Measurements from ENCODE around the gene TMBIM4. TPM values are rescaled to one million over a fixed set of nuclear protein-coding genes. Genes with fewer than 3 reads are reported as not detected.

TMBIM4 gene
- total and polyA plus RNA-seq, 2 experiments from 2014 or later = 59.6 to 63.6 TPM

GRCh38 chr12:66152732-66153131 lies 17.1 kb downstream of the TMBIM4 start:
- no peaks in the 10 kb centered on the region for H3K27me3 ChIP-seq (ENCODE audit: insufficient read depth)
- H3K4me1 Mint-ChIP-seq = no peaks in the 10 kb centered on the region
- H3K79me2 ChIP-seq (replicated peaks; ENCODE audit: insufficient read depth) = no peaks in the 10 kb centered on the region
- no peak overlapping the region for H3K4me3 ChIP-seq
- no peaks in the 10 kb centered on the region for H4K20me1 ChIP-seq (replicated peaks; ENCODE audit: insufficient read depth)
- no peak overlapping the region for H3K4me2 ChIP-seq
- no peaks in the 10 kb centered on the region for H3K4me1 ChIP-seq (ENCODE audit: insufficient read depth)
- no peaks in the 10 kb centered on the region for H3F3A ChIP-seq (replicated peaks; ENCODE audit: low read depth)
- DNase-seq (ENCODE audit: low spot score) (no peak), ATAC-seq (no peak)
- peaks cover 6% of the 10 kb centered on the region; the same call in 2 of the 3 replicates for H3K36me3 Mint-ChIP-seq (ENCODE audit: low read depth)
- no peaks in the 10 kb centered on the region for H3K36me3 ChIP-seq (ENCODE audit: insufficient read depth)
- no peak overlapping the region for H3K27ac ChIP-seq (ENCODE audit: low read depth)
- peaks cover 2% of the 10 kb centered on the region for H3K27me3 Mint-ChIP-seq (ENCODE audit: insufficient read depth, low read depth, poor library complexity)
- H3K4me3 Mint-ChIP-seq = no peak overlapping the region
- H3K27ac Mint-ChIP-seq = no peak overlapping the region
- H2AFZ ChIP-seq = no peak overlapping the region
- no peaks in the 10 kb centered on the region for H3K9me2 ChIP-seq (ENCODE audit: insufficient read depth)
- H3K9me3 Mint-ChIP-seq = no peaks in the 10 kb centered on the region
- TF ChIP-seq STAT1 (IDR thresholded peaks at IDR 0.05; ENCODE audit: unreplicated experiment) = no peak
- no peak for TF ChIP-seq EZH2 (IDR thresholded peaks at IDR 0.05; ENCODE audit: low read depth, unreplicated experiment)
- TF ChIP-seq POLR2AphosphoS5 (IDR thresholded peaks at IDR 0.05; ENCODE audit: low read depth) = no peak
- no peak for TF ChIP-seq ZNF114 (CRISPR knock-in tag; IDR thresholded peaks at IDR 0.05)
- no peak for TF ChIP-seq CTCF (conservative IDR thresholded peaks at IDR 0.05; ENCODE audit: low read depth in 2 of 2)
- TF ChIP-seq ZNF462 (CRISPR knock-in tag; IDR thresholded peaks at IDR 0.05) = no peak
- TF ChIP-seq JUNB (IDR thresholded peaks at IDR 0.05; ENCODE audit: unreplicated experiment) = no peak
- TF ChIP-seq NANOG (IDR thresholded peaks at IDR 0.05; ENCODE audit: borderline replicate concordance) = no peak
- no peak for TF ChIP-seq REST (IDR thresholded peaks at IDR 0.05; ENCODE audit: unreplicated experiment)
- no peak for TF ChIP-seq EZH2phosphoT487 (IDR thresholded peaks at IDR 0.05; ENCODE audit: unreplicated experiment)
- TF ChIP-seq ETS1 (IDR thresholded peaks at IDR 0.05) = no peak
- TF ChIP-seq CREB1 (CRISPR knock-in tag; IDR thresholded peaks at IDR 0.05; ENCODE audit: low read depth) = no peak
- no peak for TF ChIP-seq ZNF331 (CRISPR knock-in tag; IDR thresholded peaks at IDR 0.05; ENCODE audit: low read depth)
